Right lobe of liver (tissue), 6 donors: Measurements from ENCODE around the gene CD7. TPM values are rescaled to one million over a fixed set of nuclear protein-coding genes. Genes with fewer than 3 reads are reported as not detected.
"Not testable (repeated sequence)": the region's sequence is repeated elsewhere in the genome, so short reads cannot be mapped to it uniquely, and the experiment has no call there.

Source experiments
- ATAC-seq, 4 donors: fragments of 200-7000 bp; cut with Tn5 transposase; one replicate each; pipeline ENCODE4 v1.9.1; 2020; ENCODE audit warnings: mild to moderate bottlenecking in 4 of 4, moderate library complexity in 4 of 4
- DNase-seq, 3 donors: peaks; one replicate each; pipeline ENCODE4 v3.0.0-alpha.2; 2020
- H3K27ac ChIP-seq, 3 donors: fragments of 200-600 bp; one replicate each; pipeline ENCODE4 v1.8.0; 2022
- H3K27me3 ChIP-seq, 2 donors: fragments of 200-600 bp; one replicate each; pipeline ENCODE4 v1.8.0; 2022
- H3K36me3 ChIP-seq, 4 donors: fragments of 200-600 bp; sonication (generic) in 1 of 4; one replicate each; pipeline versions ENCODE4 v1.5.1 to v1.8.0; 2017 to 2022; ENCODE audit warnings: control low read depth in 1 of 4
- H3K4me1 ChIP-seq, 4 donors: fragments of 200-600 bp; sonication (generic) in 1 of 4; one replicate each; pipeline versions ENCODE4 v1.5.1 to v1.8.0; 2017 to 2022; ENCODE audit warnings: control low read depth in 1 of 4
- H3K4me3 ChIP-seq, 3 donors: fragments of 200-600 bp; one replicate each; pipeline ENCODE4 v1.8.0; 2022
- H3K9me3 ChIP-seq, 4 donors: fragments of 200-600 bp; sonication (generic) in 1 of 4; one replicate each; pipeline versions ENCODE4 v1.5.1 to v1.8.0; 2017 to 2022; ENCODE audit warnings: control low read depth in 1 of 4
- POLR2A ChIP-seq: fragments of 450-650 bp; IDR thresholded peaks from one replicate; pipeline ENCODE4 v1.6.1; 2017; ENCODE audit warnings: antibody characterized with exemption, mild to moderate bottlenecking
- WGBS: methylation state at CpG from one replicate; pipeline ENCODE4 v1.1.6; 2018; ENCODE audit warnings: low coverage, low lambda C conversion rate; ENCODE audit not compliant: insufficient coverage; ENCODE audit errors: missing lambda C conversion rate; 5-methylcytosine and 5-hydroxymethylcytosine counted together
- intact Hi-C, 2 donors: fragments of 100-400 bp; cut with DNase I; formaldehyde crosslinking; loops; one replicate each; pipeline versions ENCODE4 v1.11.2 to v1.14.1; 2022
- long read RNA-seq: library from polyadenylated mRNA; unstranded; transcript quantifications from one replicate; pipeline ENCODE4 v2.0.0, GENCODE V29; 2019
- total RNA-seq, 6 experiments: library from RNA; depleted of rRNA in 2 of 6; stranded (reverse); fragments of >200 nt in 2 of 6; fragmentation: NEBNext Ultra II Directional in 3 of 6; extraction: Animal tissue kit (Norgen Biotek cat#: 25700) in 3 of 6; gene quantifications; one replicate each; pipeline versions ENCODE4 v1.1.0 to v1.2.4, GENCODE V29; 2016 to 2023
- TF ChIP-seq, protein P1 (sequence below), 4 donors: fragments of 200-600 bp in 3 of 4; fragments of 450-650 bp in 1 of 4; IDR thresholded peaks; one replicate each; pipeline versions ENCODE4 v1.5.1 to v1.8.0; 2016 to 2022; ENCODE audit warnings: antibody characterized with exemption in 4 of 4, mild to moderate bottlenecking in 2 of 4
- donor health status: DM: no; HTN: yes; CAD: no.
- donor health status: DM: no; HTN: no; CAD: no.
- donor health status: DM: no; HTN: no; CAD: no.
- donor health status: DM: no; HTN: yes; CAD: no.
- donor health status: DM: no; HTN: yes; CAD: no.

CD7 gene
- total RNA-seq, result 1 to 10 TPM in 4 of 6 experiments, under 1 TPM in 2; 0.31 to 3.2 (median 1.3) TPM
- long read RNA-seq, result 0 reads

DNA sequence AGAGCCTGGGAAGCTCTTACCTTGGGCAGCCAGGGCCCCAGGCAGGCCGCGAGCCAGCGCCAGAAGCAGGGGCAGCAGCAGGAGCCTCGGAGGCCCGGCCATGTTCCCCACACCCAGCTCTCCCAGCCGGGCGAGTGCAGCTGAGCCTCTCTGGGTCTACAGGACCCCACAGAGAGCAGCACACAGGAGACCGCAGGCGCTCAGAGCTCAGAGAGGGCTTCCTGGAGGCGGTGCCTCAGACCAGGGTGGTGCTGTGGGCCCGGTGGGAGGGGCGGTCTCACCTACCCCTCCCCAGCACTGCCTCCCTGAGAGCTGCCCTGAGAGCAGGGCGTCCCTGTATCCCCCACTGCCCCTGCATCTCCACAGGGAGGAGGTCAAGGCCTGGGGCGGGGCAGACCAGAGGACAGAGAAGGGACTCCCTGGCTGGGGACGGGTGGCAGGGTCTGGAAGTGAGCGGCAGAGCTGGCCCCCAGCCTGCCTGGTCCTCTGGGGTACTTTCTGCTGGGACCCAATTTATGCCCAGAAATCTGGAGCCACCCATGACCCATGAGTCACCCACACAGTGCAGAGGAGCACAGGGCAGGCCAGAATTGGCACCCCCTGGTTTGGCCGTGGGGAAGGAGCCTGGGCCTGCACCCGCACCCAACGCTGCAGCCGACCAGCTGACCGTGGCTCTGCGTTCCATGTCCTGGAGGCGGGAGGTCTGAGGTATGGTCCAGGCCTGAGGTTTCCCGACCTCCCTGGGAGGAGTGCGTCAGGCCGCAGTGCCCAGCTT is at the start of gene CD7:
Gene CD7 (minus strand): TSS at position 215 of the 775 bp plus-strand sequence. CDS start 113 bp downstream, at position 102.
- no CpG with 5 or more reads among the region's 26 CpGs for WGBS
- Histone ChIP-seq H3K36me3 (no peaks in the 10 kb centered on the region), H3K4me3 (peak within 1 kb of the TSS in 1 of 3 donors; percentile 24), H3K9me3 (no peaks in the 10 kb centered on the region), H3K4me1 (no peaks in the 10 kb centered on the region), H3K27me3 (no peaks in the 10 kb centered on the region), H3K27ac (no peak within 1 kb of the TSS)
- ATAC-seq (peak in 3 of 4 donors; percentile 16 to 33 (median 27)), DNase-seq (no peak)
- TF ChIP-seq, protein P1, sequence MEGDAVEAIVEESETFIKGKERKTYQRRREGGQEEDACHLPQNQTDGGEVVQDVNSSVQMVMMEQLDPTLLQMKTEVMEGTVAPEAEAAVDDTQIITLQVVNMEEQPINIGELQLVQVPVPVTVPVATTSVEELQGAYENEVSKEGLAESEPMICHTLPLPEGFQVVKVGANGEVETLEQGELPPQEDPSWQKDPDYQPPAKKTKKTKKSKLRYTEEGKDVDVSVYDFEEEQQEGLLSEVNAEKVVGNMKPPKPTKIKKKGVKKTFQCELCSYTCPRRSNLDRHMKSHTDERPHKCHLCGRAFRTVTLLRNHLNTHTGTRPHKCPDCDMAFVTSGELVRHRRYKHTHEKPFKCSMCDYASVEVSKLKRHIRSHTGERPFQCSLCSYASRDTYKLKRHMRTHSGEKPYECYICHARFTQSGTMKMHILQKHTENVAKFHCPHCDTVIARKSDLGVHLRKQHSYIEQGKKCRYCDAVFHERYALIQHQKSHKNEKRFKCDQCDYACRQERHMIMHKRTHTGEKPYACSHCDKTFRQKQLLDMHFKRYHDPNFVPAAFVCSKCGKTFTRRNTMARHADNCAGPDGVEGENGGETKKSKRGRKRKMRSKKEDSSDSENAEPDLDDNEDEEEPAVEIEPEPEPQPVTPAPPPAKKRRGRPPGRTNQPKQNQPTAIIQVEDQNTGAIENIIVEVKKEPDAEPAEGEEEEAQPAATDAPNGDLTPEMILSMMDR (IDR thresholded peaks at IDR 0.05), result no peak
- no peak for TF ChIP-seq POLR2A
- intact Hi-C loops, result loop anchor here in 1 of 2 donors (5.0 kb wide), 1 partner anchor 80 kb away; no protein-coding TSS in a partner anchor

DNA sequence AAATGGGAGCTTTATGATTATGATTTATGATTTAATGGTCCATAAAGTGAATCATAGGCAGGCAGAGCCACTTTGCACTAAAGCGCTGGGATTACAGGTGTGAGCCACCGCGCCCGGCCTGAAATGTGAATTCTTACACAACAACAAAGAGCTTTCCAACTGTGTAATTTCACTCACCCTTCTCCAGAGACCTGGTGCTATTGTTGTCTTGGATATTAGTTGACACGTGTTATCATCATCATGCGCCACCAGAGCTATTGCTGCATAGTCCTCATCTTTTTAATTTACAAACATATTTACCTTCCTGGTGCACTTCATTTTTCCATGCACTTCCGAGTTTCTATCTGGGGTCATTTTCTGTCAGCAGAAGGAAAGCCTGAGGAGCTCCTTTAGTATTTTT is 49.3 kb upstream of the CD7 start:
- no peaks in the 10 kb centered on the region for H3K36me3 ChIP-seq
- peaks cover 6 to 7% of the 10 kb centered on the region in 2 donors for H3K27me3 ChIP-seq
- intact Hi-C loops, result no loop called here
- H3K27ac ChIP-seq, result no peak overlapping the region
- no peaks in the 10 kb centered on the region for H3K9me3 ChIP-seq
- DNase-seq (no peak), ATAC-seq (no peak)
- 70% methylated on average over 6 of the region's 7 CpGs for WGBS
- no peak overlapping the region for H3K4me3 ChIP-seq
- peaks cover 0 to 16% (median 0%) of the 10 kb centered on the region in 4 donors for H3K4me1 ChIP-seq
- TF ChIP-seq, protein P1 (IDR thresholded peaks at IDR 0.05), result no peak
- no peak for TF ChIP-seq POLR2A

DNA sequence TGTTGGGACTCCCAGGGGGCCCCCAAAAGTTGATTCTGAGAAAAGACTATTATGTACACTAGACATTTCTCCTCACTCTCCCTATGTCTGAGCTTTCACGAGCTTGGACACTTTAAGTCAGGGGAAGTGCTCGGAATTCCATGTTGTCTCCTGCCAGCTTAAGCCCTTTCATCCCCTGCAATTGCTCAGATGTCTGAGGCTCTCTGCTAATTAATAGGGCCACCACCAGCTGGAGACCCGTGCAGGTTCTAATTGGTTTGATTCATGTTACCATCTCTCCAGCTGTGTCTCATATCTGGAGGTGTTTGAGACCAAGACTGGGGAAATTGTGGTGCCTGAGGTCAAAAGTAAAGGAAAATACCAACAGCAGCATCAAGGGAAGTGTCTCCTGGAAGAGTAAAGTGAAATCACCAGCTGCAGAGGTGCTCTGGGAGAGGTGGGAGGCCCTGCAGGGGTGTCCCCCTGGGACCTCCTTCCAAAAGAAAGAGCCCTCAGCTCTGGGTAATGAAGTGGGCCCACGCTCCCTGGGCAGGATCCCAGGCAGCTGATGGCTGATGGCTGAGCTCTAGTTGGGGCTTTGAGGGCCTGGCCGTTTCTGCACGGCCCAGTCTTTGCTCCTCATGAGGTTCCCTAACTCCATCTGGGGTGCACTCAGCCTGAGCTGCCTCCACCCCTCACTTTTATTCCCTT is 48.3 kb upstream of the CD7 start:
- intact Hi-C loops, result no loop called here
- ATAC-seq (no peak), DNase-seq (no peak)
- H3K27me3 ChIP-seq, result peaks cover 0 to 7% of the 10 kb centered on the region in 2 donors
- TF ChIP-seq POLR2A, result no peak
- TF ChIP-seq, protein P1 (IDR thresholded peaks at IDR 0.05), result no peak
- H3K4me1 ChIP-seq, result peaks cover 0 to 8% (median 0%) of the 10 kb centered on the region in 4 donors
- H3K36me3 ChIP-seq, result no peaks in the 10 kb centered on the region
- no peak overlapping the region for H3K27ac ChIP-seq
- WGBS, result 59% methylated on average over 5 of the region's 6 CpGs
- no peak overlapping the region for H3K4me3 ChIP-seq
- H3K9me3 ChIP-seq, result no peaks in the 10 kb centered on the region

DNA sequence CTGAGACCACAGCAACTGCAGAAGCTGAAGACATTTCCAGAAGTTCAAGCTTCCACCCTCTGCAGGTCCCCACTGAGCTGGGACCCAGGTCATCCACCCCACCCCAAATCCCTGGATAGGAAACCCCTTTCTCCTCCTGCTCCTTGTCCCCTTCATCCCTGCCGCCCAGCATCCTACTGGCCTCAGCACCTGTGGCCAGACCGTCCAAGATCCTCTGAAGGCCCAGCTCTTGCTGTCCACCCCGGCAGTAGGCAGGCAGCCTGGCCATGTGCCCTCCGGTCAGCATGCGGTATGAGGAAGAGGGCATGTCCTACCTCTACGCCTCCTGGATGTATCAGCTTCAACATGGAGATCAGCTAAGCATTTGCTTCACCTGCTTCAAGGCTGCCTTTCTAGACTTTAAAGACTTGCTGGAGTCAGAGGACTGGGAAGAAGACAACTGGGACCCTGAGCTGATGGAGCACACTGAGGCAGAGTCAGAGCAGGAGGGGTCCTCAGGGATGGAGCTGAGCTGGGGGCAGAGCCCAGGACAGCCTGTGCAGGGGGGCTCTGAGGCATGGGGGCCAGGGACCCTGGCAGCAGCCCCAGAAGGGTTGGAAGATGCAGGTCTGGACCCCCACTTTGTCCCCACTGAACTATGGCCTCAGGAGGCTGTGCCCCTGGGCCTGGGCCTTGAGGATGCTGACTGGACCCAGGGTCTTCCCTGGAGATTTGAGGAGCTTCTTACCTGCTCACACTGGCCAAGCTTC is 44.7 kb upstream of the CD7 start:
- peak in 3 of 4 donors; percentile 10 to 26 (median 25) for ATAC-seq
- H3K36me3 ChIP-seq, result no peaks in the 10 kb centered on the region
- no peak overlapping the region for H3K27ac ChIP-seq
- no peaks in the 10 kb centered on the region for H3K27me3 ChIP-seq
- TF ChIP-seq, protein P1 (IDR thresholded peaks at IDR 0.05), result no peak
- no peak for TF ChIP-seq POLR2A
- WGBS, result 97% methylated on average over 6 of the region's 6 CpGs
- no peaks in the 10 kb centered on the region for H3K4me1 ChIP-seq
- no peak for DNase-seq
- H3K4me3 ChIP-seq, result no peak overlapping the region
- intact Hi-C loops, result no loop called here
- H3K9me3 ChIP-seq, result no peaks in the 10 kb centered on the region

DNA sequence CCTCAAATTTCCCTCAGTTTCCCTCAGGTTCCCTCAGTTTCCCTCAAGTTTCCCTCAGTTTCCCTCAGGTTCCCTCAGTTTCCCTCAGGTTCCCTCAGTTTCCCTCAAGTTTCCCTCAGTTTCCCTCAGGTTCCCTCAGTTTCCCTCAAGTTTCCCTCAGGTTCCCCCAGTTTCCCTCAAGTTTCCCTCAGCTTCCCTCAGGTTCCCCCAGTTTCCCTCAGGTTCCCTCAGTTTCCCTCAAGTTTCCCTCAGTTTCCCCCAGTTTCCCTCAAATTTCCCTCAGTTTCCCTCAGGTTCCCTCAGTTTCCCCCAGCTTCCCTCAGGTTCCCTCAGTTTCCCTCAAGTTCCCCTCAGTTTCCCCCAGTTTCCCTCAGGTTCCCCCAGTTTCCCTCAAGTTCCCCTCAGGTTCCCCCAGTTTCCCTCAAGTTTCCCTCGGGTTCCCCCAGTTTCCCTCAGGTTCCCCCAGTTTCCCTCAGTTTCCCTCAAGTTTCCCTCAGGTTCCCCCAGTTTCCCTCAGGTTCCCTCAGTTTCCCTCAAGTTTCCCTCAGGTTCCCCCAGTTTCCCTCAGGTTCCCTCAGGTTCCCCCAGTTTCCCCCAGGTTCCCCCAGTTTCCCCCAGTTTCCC is 42.2 kb upstream of the CD7 start:
- whole genome bisulfite sequencing, result 75% methylated on average over 1 of the region's 1 CpG
- not testable (repeated sequence) for ATAC-seq, H3K27ac ChIP-seq, H3K4me1 ChIP-seq, H3K36me3 ChIP-seq, H3K9me3 ChIP-seq, DNase-seq, H3K27me3 ChIP-seq, H3K4me3 ChIP-seq
- intact Hi-C loops, result loop anchor here (10.0 kb wide), 3 partner anchors 55 to 195 kb away; partner anchors contain the start of genes HEXD (in 1 of the 2) and OGFOD3 (in 1 of the 2)
